DND-41 (cell line): ENCODE results near the gene OR8B2.

Experiments used
- EZH2 ChIP-seq: IDR thresholded peaks from 3 replicates; pipeline ENCODE4 v1.6.1; 2012; ENCODE audit warnings: borderline replicate concordance, low read depth, mild to moderate bottlenecking, moderate library complexity, low read length, inconsistent platforms; ENCODE audit not compliant: severe bottlenecking
- TF ChIP-seq, protein P1 (sequence below): IDR thresholded peaks from 2 replicates; pipeline ENCODE4 v1.5.1; 2012; ENCODE audit warnings: borderline replicate concordance, low read length, moderate library complexity, mild to moderate bottlenecking; ENCODE audit not compliant: poor library complexity, severe bottlenecking; ENCODE audit errors: extremely low read depth

DNA sequence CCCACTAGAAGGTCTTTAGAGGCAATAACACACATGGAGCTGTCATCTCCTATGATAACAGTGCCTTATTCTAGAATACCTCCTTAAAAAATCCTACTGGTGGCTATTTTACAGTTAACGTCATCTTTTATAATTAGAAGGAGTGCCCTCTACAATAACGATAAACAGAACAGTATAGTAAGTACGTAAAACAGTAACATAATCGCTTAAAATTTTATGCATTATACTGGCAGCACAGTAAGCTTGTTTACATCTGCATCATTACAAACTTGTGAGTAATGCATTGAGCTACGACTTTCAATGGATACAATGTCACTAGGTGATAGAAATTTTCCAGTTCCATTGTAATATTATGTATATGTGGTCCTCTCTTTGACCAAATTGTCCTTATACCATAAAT is 40.0 kb downstream of the OR8B2 start:
- TF ChIP-seq, protein P1, sequence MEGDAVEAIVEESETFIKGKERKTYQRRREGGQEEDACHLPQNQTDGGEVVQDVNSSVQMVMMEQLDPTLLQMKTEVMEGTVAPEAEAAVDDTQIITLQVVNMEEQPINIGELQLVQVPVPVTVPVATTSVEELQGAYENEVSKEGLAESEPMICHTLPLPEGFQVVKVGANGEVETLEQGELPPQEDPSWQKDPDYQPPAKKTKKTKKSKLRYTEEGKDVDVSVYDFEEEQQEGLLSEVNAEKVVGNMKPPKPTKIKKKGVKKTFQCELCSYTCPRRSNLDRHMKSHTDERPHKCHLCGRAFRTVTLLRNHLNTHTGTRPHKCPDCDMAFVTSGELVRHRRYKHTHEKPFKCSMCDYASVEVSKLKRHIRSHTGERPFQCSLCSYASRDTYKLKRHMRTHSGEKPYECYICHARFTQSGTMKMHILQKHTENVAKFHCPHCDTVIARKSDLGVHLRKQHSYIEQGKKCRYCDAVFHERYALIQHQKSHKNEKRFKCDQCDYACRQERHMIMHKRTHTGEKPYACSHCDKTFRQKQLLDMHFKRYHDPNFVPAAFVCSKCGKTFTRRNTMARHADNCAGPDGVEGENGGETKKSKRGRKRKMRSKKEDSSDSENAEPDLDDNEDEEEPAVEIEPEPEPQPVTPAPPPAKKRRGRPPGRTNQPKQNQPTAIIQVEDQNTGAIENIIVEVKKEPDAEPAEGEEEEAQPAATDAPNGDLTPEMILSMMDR = no peak
- no peak for TF ChIP-seq EZH2
